Stomach smooth muscle (tissue), 2 donors: ENCODE data around the gene NHLRC3.
"Not testable (repeated sequence)": the region's sequence is repeated elsewhere in the genome, so short reads cannot be mapped to it uniquely, and the experiment has no call there.

Experiments
- H3K27ac ChIP-seq: one replicate; pipeline ENCODE4 v1.7.0; 2013; ENCODE audit warnings: mild to moderate bottlenecking, low read length, inconsistent platforms
- H3K27me3 ChIP-seq, 2 donors: one replicate each; pipeline ENCODE4 v1.7.0; 2013; ENCODE audit warnings: low read length in 2 of 2; ENCODE audit not compliant: insufficient read depth in 2 of 2, control insufficient read depth in 1 of 2
- H3K36me3 ChIP-seq, 2 donors: one replicate each; pipeline ENCODE4 v1.7.0; 2013; ENCODE audit warnings: low read length in 2 of 2; ENCODE audit not compliant: control insufficient read depth in 2 of 2, insufficient read depth in 2 of 2
- H3K4me1 ChIP-seq: one replicate; pipeline ENCODE4 v1.7.0; 2013; ENCODE audit warnings: low read length; ENCODE audit not compliant: control insufficient read depth, insufficient read depth
- H3K4me3 ChIP-seq, 2 donors: one replicate each; pipeline ENCODE4 v1.7.0; 2013; ENCODE audit warnings: low read length in 2 of 2
- H3K9ac ChIP-seq, 2 donors: one replicate each; pipeline ENCODE4 v1.7.0; 2013; ENCODE audit warnings: low read length in 2 of 2, mild to moderate bottlenecking in 1 of 2
- H3K9me3 ChIP-seq, 2 donors: one replicate each; pipeline ENCODE4 v1.7.0; 2013; ENCODE audit warnings: low read length in 2 of 2; ENCODE audit not compliant: control insufficient read depth in 2 of 2
- donor health status: healthy.
- donor health status: Pancreatic carcinoma.

NHLRC3 gene

GRCh38 chr13:39072842-39073241, 34.6 kb downstream of the NHLRC3 start:
- H3K4me1 ChIP-seq: no peaks in the 10 kb centered on the region
- H3K27me3 ChIP-seq: no peaks in the 10 kb centered on the region
- no peak overlapping the region for H3K27ac ChIP-seq

DNA sequence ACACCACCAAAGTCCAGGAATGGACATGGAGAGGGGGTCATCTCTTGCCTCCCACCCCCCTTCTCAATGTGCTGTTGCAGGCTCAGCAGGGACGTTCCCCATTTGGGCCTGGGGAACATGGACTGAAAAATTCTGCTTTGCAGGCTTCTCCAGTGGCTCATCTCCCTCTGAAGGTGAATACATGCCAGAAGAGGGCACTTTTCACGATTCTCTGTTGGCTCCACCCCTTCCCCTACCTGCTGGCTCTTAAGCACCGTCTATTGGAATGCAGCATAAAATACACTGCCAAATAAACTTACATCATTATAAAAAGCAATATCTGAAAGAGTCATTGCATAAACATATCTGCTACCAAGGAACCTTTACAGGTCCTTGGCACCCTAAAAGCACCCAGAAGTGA, 35.7 kb downstream of the NHLRC3 start:
- no peaks in the 10 kb centered on the region for H3K4me1 ChIP-seq
- H3K4me3 ChIP-seq: no peak overlapping the region
- H3K9ac ChIP-seq: no peak overlapping the region
- H3K27ac ChIP-seq: no peak overlapping the region
- H3K36me3 ChIP-seq: no peaks in the 10 kb centered on the region
- no peaks in the 10 kb centered on the region for H3K9me3 ChIP-seq
- no peaks in the 10 kb centered on the region for H3K27me3 ChIP-seq

More at GRCh38 chr13:39072842-39073241, 34.6 kb downstream of the NHLRC3 start:
- Histone ChIP-seq H3K4me3 (no peak overlapping the region), H3K9me3 (no peaks in the 10 kb centered on the region), H3K9ac (no peak overlapping the region), H3K36me3 (no peaks in the 10 kb centered on the region)

GRCh38 chr13:39086251-39086945, 48.1 kb downstream of the NHLRC3 start:
- not testable (repeated sequence) for H3K36me3 ChIP-seq, H3K27ac ChIP-seq, H3K27me3 ChIP-seq, H3K4me3 ChIP-seq, H3K9me3 ChIP-seq, H3K4me1 ChIP-seq, H3K9ac ChIP-seq

DNA sequence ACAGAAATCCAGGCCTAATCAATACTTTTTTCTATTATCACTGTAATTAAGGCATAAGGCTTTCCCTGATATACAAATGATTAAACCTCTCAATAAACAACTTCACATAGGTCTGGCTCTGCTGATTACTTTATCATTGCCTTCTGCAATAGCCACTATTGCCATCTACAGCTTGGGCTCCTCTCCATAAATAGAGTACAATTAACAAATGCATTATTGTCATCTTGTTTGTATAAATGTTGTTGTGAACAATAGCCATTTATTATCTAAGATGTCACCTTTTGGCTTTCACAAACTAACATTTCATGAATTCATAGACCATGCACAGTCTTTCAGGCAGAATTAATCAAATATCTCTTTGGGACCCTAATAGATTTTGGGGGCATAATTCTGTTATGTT, 53.3 kb downstream of the NHLRC3 start:
- H3K36me3 ChIP-seq: no peaks in the 10 kb centered on the region
- H3K4me3 ChIP-seq: no peak overlapping the region
- no peaks in the 10 kb centered on the region for H3K4me1 ChIP-seq
- H3K9ac ChIP-seq: no peak overlapping the region
- H3K27me3 ChIP-seq: no peaks in the 10 kb centered on the region
- H3K27ac ChIP-seq: no peak overlapping the region
- H3K9me3 ChIP-seq: no peaks in the 10 kb centered on the region

DNA sequence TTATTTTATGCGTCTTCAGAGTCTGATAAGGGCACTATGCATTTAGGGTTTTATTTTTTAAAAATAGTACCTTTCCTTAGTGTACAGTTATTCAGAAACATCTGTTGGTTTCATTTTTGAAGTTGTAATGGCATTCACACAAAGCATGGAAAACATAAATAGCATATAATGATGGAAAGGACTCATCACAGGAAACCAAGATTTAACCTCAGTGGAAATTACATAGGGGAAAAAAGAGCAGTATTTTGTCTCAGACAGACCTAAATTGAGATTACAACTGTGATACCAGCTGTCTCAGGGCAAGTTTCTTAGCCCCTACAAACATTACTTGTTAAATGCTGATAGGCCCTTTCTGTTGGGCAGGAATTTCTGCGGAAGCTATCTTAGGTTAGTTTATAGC, 57.2 kb downstream of the NHLRC3 start:
- H3K27me3 ChIP-seq: no peaks in the 10 kb centered on the region
- no peak overlapping the region for H3K4me3 ChIP-seq
- H3K4me1 ChIP-seq: no peaks in the 10 kb centered on the region
- no peaks in the 10 kb centered on the region for H3K9me3 ChIP-seq
- H3K36me3 ChIP-seq: no peaks in the 10 kb centered on the region
- no peak overlapping the region for H3K27ac ChIP-seq
- no peak overlapping the region for H3K9ac ChIP-seq

DNA sequence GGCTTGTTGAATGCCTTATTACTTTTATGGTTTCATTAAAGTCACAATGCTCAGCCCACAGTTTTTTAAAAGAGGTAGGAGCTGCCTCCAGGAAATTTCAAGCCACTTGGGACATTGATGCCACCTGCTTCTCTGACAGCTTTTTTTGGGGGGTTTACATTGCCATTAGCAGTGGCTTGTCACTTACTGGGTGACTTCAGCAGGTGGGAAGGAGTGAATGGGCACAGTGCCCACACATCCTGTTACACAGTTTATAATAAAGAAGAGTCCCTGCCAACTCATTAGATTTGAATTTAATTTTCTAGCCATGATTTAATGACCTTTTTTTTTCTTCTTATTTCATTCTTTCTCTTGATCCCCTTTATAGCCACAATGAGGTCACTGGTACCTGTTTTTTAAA, 61.0 kb downstream of the NHLRC3 start:
- Histone ChIP-seq H3K9ac (no peak overlapping the region), H3K27me3 (no peaks in the 10 kb centered on the region), H3K9me3 (no peaks in the 10 kb centered on the region), H3K4me1 (no peaks in the 10 kb centered on the region), H3K27ac (no peak overlapping the region), H3K4me3 (no peak overlapping the region), H3K36me3 (no peaks in the 10 kb centered on the region)
